GM12878 (cell line): ENCODE data around the gene SYNGR1. TPM values are rescaled to one million over a fixed set of nuclear protein-coding genes. Genes with fewer than 3 reads are reported as not detected.

Source experiments
- ATAC-seq: fragments of 200-7000 bp; cut with Tn5 transposase; 3 replicates; pipeline ENCODE4 v1.9.1; 2020; ENCODE audit warnings: mild to moderate bottlenecking, moderate library complexity
- BruUV-seq: library from RNA; stranded (reverse); fragments of 400-500 nt; replicated peaks from 2 replicates; lab custom pipeline; 2021; lab: Mats Ljungman, UMichigan
- CTCF ChIA-PET: fragments of 300-600 bp; sonication (Branson Sonifier 250); formaldehyde crosslinking; extraction: SDS; loops from one replicate; lab custom pipeline; 2021; ENCODE audit warnings: inconsistent platforms; lab: Yijun Ruan, JAX
- POLR2A ChIA-PET: fragments of 350-600 bp; formaldehyde crosslinking; extraction: SDS; loops from one replicate; lab custom pipeline; 2021; ENCODE audit warnings: inconsistent platforms; lab: Charles Lee
- RAD21 ChIA-PET: fragments of 300-600 bp; sonication (Branson Sonifier 250); formaldehyde crosslinking; loops from one replicate; lab custom pipeline; 2023; ENCODE audit warnings: antibody characterized with exemption; ENCODE audit not compliant: unreplicated experiment; lab: Charles Lee
- SMC1A ChIA-PET: fragments of 300-600 bp; sonication (Branson Sonifier 250); formaldehyde crosslinking; loops from one replicate; lab custom pipeline; 2023; ENCODE audit not compliant: unreplicated experiment, uncharacterized antibody; lab: Charles Lee
- DNase-seq: peaks from one replicate; pipeline ENCODE4 v3.0.0-alpha.2; 2011; ENCODE audit warnings: low read depth, low spot score
- FAIRE-seq: peaks from 3 replicates; lab custom pipeline; 2011; peaks lifted over from hg19 to GRCh38; lab: Jason Lieb, UNC
- H2AFZ ChIP-seq: 2 replicates; pipeline ENCODE4 v1.6.0; 2011; ENCODE audit warnings: low read depth, low read length, control low read depth; ENCODE audit not compliant: control insufficient read depth
- H3K27ac ChIP-seq: 2 replicates; pipeline ENCODE4 v1.5.1; 2011; ENCODE audit warnings: control low read depth; ENCODE audit not compliant: control insufficient read depth, insufficient read depth
- H3K27me3 ChIP-seq, 2 experiments: replicated peaks in 1 of 2; 2 replicates each; pipeline versions ENCODE4 v1.6.0 to v1.6.1; 2011; ENCODE audit warnings: low read length in 1 of 2; ENCODE audit not compliant: control insufficient read depth in 2 of 2, insufficient read depth in 2 of 2
- H3K36me3 ChIP-seq, 2 experiments: 2 replicates each; pipeline ENCODE4 v1.5.1; 2011; ENCODE audit warnings: low read length in 1 of 2; ENCODE audit not compliant: control insufficient read depth in 2 of 2, insufficient read depth in 2 of 2
- H3K4me1 ChIP-seq: 2 replicates; pipeline ENCODE4 v1.6.1; 2011; ENCODE audit warnings: mild to moderate bottlenecking, low read length, moderate library complexity, mixed read lengths; ENCODE audit not compliant: control insufficient read depth, insufficient read depth
- H3K4me2 ChIP-seq: 2 replicates; pipeline ENCODE4 v1.6.0; 2011; ENCODE audit warnings: control low read depth; ENCODE audit not compliant: control insufficient read depth, insufficient read depth
- H3K4me3 ChIP-seq: fragments of 200-600 bp; sonication (generic); 2 replicates; pipeline ENCODE4 v1.5.1; 2016
- H3K79me2 ChIP-seq: 2 replicates; pipeline ENCODE4 v1.6.0; 2011; ENCODE audit warnings: low read length; ENCODE audit not compliant: control insufficient read depth, insufficient read depth
- H3K9ac ChIP-seq: 2 replicates; pipeline ENCODE4 v1.8.0; 2011; ENCODE audit warnings: low read length, control low read depth, mixed read lengths; ENCODE audit not compliant: control insufficient read depth, insufficient read depth
- H3K9me3 ChIP-seq: replicated peaks from 3 replicates; pipeline ENCODE4 v1.5.1; 2011; ENCODE audit warnings: mild to moderate bottlenecking, low read length; ENCODE audit not compliant: control insufficient read depth, insufficient read depth
- H4K20me1 ChIP-seq: 2 replicates; pipeline ENCODE4 v1.6.0; 2011; ENCODE audit not compliant: control insufficient read depth, insufficient read depth
- BHLHE40 ChIP-seq, 2 experiments: fragments of 450-650 bp in 1 of 2; IDR thresholded peaks; 2 replicates each; pipeline ENCODE4 v1.6.1; 2011 to 2017; ENCODE audit warnings: low read depth in 2 of 2, borderline replicate concordance in 1 of 2, improper control_type of control experiment in 1 of 2, low read length in 1 of 2, mild to moderate bottlenecking in 1 of 2
- FOXK2 ChIP-seq: fragments of 450-650 bp; IDR thresholded peaks from 2 replicates; pipeline ENCODE4 v1.6.1; 2017; ENCODE audit warnings: mild to moderate bottlenecking, moderate library complexity
- SMAD1 ChIP-seq: fragments of 450-650 bp; IDR thresholded peaks from 2 replicates; pipeline ENCODE4 v1.6.1; 2018; ENCODE audit warnings: mild to moderate bottlenecking, low read depth; ENCODE audit not compliant: partially characterized antibody
- TCF3 ChIP-seq: IDR thresholded peaks from 2 replicates; pipeline ENCODE4 v1.6.1; 2012; ENCODE audit warnings: low read depth, mild to moderate bottlenecking, low read length, borderline replicate concordance; ENCODE audit not compliant: insufficient read depth
- WGBS: methylation state at CpG from one replicate; pipeline ENCODE4 v1.1.6; 2016; ENCODE audit warnings: low lambda C conversion rate; ENCODE audit not compliant: insufficient replicate concordance, insufficient coverage; ENCODE audit errors: missing lambda C conversion rate; 5-methylcytosine and 5-hydroxymethylcytosine counted together
- in situ Hi-C: fragments of 300-500 bp; cut with MboI; formaldehyde crosslinking; loops from 9 replicates; pipeline ENCODE4 v1.14.3; 2018; ENCODE audit warnings: mixed read lengths
- intact Hi-C: fragments of 100-400 bp; cut with micrococcal nuclease; formaldehyde crosslinking; loops from one replicate; pipeline ENCODE4 v1.14.2; 2022; ENCODE audit not compliant: unreplicated experiment
- polyA plus RNA-seq, 11 experiments: library from polyadenylated mRNA; depleted of rRNA in 4 of 11; unstranded in 6 of 11; stranded (reverse) in 5 of 11; fragments of >200 nt; fragmentation: Nextera tagmentation in 4 of 11; fragmentation: Illumina TruSeq in 1 of 11; extraction: Ambion mirVana in 4 of 11; extraction: Trizol in 1 of 11; gene quantifications; 1 replicate in 1 of 11; 2 replicates in 10 of 11; pipeline versions ENCODE4 v1.2.1 to v1.2.3, GENCODE V29; 2011 to 2016; ENCODE audit warnings: inconsistent platforms in 2 of 11, missing spikeins in 2 of 11, low read depth in 1 of 11
- total RNA-seq, 4 experiments: library from RNA; depleted of rRNA in 3 of 4; stranded (reverse); fragments of >200 nt in 3 of 4; fragmentation: Illumina TruSeq in 1 of 4; extraction: Trizol in 1 of 4; gene quantifications; 2 replicates each; pipeline versions ENCODE4 v1.2.1 to v1.2.3, GENCODE V29; 2013 to 2021
- TF ChIP-seq, protein P1 (sequence below): IDR thresholded peaks from 2 replicates; pipeline ENCODE4 v1.6.1; 2012; ENCODE audit warnings: mild to moderate bottlenecking, low read depth, low read length
- TF ChIP-seq, protein P2 (sequence below): fragments of 450-650 bp; formaldehyde crosslinking; IDR thresholded peaks from 2 replicates; pipeline ENCODE4 v1.5.0; 2022; ENCODE audit warnings: mild to moderate bottlenecking, missing genetic modification characterization
- TF ChIP-seq, protein P3 (sequence below): fragments of 450-650 bp; IDR thresholded peaks from 2 replicates; pipeline ENCODE4 v1.6.1; 2017; ENCODE audit warnings: antibody characterized with exemption, mild to moderate bottlenecking, moderate library complexity
- TF ChIP-seq, protein P4 (sequence below): IDR thresholded peaks from 2 replicates; pipeline ENCODE4 v1.6.1; 2012; ENCODE audit warnings: low read depth, low read length, improper control_type of control experiment

Gene SYNGR1
- total and polyA plus RNA-seq, 10 of the 15 experiments (the other 5 are each of a cell fraction or from before 2014, with no cell fraction given), result 0.87 to 9.2 (median 3.5) TPM

DNA sequence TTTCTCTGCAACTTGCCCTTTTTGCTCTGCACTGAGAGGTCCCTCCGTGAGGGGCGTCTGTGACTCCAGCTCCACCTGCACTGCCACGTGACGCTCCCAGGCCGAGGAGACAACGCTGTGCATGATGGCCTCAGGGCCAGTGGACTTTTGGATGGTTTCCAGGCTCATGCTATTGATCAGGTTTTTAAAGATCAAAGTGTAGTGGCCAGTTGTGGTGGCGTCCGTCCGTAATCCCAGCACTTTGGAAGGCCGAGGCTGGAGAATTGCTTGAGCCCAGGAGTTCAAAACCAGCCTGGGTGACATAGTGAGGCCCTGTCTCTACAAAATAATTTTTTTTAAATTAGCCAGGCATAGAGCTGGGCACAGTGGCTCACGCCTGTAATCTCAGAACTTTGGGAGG is 46.4 kb upstream of the SYNGR1 start:
- no peaks in the 10 kb centered on the region for H3K36me3 ChIP-seq
- ChIA-PET POLR2A (interaction anchor here (1.7 kb wide), 1 partner anchor 12 kb away, joined by 8 read pairs; no protein-coding TSS in a partner anchor), RAD21 (interaction anchor here (1.5 to 1.7 kb wide), 2 partner anchors 132 to 133 kb away, joined by 4 to 7 read pairs; no protein-coding TSS in a partner anchor), SMC1A (interaction anchor here (0.7 to 1.3 kb wide), 6 partner anchors 12 to 136 kb away, joined by 3 to 5 read pairs (median 4); no protein-coding TSS in a partner anchor), CTCF (interaction anchor here (1.4 to 5.2 kb wide), 4 partner anchors 13 to 132 kb away, joined by 5 to 57 read pairs (median 8); no protein-coding TSS in a partner anchor)
- H3K79me2 ChIP-seq, result no peaks in the 10 kb centered on the region
- TF ChIP-seq, protein P1, sequence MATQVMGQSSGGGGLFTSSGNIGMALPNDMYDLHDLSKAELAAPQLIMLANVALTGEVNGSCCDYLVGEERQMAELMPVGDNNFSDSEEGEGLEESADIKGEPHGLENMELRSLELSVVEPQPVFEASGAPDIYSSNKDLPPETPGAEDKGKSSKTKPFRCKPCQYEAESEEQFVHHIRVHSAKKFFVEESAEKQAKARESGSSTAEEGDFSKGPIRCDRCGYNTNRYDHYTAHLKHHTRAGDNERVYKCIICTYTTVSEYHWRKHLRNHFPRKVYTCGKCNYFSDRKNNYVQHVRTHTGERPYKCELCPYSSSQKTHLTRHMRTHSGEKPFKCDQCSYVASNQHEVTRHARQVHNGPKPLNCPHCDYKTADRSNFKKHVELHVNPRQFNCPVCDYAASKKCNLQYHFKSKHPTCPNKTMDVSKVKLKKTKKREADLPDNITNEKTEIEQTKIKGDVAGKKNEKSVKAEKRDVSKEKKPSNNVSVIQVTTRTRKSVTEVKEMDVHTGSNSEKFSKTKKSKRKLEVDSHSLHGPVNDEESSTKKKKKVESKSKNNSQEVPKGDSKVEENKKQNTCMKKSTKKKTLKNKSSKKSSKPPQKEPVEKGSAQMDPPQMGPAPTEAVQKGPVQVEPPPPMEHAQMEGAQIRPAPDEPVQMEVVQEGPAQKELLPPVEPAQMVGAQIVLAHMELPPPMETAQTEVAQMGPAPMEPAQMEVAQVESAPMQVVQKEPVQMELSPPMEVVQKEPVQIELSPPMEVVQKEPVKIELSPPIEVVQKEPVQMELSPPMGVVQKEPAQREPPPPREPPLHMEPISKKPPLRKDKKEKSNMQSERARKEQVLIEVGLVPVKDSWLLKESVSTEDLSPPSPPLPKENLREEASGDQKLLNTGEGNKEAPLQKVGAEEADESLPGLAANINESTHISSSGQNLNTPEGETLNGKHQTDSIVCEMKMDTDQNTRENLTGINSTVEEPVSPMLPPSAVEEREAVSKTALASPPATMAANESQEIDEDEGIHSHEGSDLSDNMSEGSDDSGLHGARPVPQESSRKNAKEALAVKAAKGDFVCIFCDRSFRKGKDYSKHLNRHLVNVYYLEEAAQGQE, result no peak
- TF ChIP-seq SMAD1 (no peak), FOXK2 (no peak), BHLHE40 (IDR thresholded peaks at IDR 0.05; ENCODE audit: borderline replicate concordance in 1 of 2, low read depth in 2 of 2, low read length in 1 of 2) (no peak), TCF3 (no peak)
- TF ChIP-seq, protein P2, sequence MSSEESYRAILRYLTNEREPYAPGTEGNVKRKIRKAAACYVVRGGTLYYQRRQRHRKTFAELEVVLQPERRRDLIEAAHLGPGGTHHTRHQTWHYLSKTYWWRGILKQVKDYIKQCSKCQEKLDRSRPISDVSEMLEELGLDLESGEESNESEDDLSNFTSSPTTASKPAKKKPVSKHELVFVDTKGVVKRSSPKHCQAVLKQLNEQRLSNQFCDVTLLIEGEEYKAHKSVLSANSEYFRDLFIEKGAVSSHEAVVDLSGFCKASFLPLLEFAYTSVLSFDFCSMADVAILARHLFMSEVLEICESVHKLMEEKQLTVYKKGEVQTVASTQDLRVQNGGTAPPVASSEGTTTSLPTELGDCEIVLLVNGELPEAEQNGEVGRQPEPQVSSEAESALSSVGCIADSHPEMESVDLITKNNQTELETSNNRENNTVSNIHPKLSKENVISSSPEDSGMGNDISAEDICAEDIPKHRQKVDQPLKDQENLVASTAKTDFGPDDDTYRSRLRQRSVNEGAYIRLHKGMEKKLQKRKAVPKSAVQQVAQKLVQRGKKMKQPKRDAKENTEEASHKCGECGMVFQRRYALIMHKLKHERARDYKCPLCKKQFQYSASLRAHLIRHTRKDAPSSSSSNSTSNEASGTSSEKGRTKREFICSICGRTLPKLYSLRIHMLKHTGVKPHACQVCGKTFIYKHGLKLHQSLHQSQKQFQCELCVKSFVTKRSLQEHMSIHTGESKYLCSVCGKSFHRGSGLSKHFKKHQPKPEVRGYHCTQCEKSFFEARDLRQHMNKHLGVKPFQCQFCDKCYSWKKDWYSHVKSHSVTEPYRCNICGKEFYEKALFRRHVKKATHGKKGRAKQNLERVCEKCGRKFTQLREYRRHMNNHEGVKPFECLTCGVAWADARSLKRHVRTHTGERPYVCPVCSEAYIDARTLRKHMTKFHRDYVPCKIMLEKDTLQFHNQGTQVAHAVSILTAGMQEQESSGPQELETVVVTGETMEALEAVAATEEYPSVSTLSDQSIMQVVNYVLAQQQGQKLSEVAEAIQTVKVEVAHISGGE (CRISPR knock-in tag), result no peak
- TF ChIP-seq, protein P3, sequence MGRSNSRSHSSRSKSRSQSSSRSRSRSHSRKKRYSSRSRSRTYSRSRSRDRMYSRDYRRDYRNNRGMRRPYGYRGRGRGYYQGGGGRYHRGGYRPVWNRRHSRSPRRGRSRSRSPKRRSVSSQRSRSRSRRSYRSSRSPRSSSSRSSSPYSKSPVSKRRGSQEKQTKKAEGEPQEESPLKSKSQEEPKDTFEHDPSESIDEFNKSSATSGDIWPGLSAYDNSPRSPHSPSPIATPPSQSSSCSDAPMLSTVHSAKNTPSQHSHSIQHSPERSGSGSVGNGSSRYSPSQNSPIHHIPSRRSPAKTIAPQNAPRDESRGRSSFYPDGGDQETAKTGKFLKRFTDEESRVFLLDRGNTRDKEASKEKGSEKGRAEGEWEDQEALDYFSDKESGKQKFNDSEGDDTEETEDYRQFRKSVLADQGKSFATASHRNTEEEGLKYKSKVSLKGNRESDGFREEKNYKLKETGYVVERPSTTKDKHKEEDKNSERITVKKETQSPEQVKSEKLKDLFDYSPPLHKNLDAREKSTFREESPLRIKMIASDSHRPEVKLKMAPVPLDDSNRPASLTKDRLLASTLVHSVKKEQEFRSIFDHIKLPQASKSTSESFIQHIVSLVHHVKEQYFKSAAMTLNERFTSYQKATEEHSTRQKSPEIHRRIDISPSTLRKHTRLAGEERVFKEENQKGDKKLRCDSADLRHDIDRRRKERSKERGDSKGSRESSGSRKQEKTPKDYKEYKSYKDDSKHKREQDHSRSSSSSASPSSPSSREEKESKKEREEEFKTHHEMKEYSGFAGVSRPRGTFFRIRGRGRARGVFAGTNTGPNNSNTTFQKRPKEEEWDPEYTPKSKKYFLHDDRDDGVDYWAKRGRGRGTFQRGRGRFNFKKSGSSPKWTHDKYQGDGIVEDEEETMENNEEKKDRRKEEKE, result no peak
- TF ChIP-seq, protein P4, sequence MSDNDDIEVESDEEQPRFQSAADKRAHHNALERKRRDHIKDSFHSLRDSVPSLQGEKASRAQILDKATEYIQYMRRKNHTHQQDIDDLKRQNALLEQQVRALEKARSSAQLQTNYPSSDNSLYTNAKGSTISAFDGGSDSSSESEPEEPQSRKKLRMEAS, result no peak
- BruUV-seq, result no TSS peak
- H3K4me2 ChIP-seq, result no peak overlapping the region
- DNase-seq (no peak), FAIRE-seq (no peak), ATAC-seq (no peak)
- 83% methylated on average over 11 of the region's 11 CpGs for WGBS
- H3K4me1 ChIP-seq, result peaks cover 16% of the 10 kb centered on the region
- H3K4me3 ChIP-seq, result no peak overlapping the region
- no peak overlapping the region for H3K27ac ChIP-seq
- in situ Hi-C loops (no loop called here), intact Hi-C loops (no loop called here)
- H3K9ac ChIP-seq, result no peak overlapping the region
- H2AFZ ChIP-seq, result no peak overlapping the region
- no peaks in the 10 kb centered on the region for H3K9me3 ChIP-seq
- H4K20me1 ChIP-seq, result no peaks in the 10 kb centered on the region
- no peaks in the 10 kb centered on the region for H3K27me3 ChIP-seq
